ENCODE measurements around the gene LRRC63.
A peak's percentile ranks its signal among the peaks of the same experiment; 100 is the strongest.
"Not testable (repeated sequence)": the region's sequence is repeated elsewhere in the genome, so short reads cannot be mapped to it uniquely, and the experiment has no call there.

Gene LRRC63

DNA sequence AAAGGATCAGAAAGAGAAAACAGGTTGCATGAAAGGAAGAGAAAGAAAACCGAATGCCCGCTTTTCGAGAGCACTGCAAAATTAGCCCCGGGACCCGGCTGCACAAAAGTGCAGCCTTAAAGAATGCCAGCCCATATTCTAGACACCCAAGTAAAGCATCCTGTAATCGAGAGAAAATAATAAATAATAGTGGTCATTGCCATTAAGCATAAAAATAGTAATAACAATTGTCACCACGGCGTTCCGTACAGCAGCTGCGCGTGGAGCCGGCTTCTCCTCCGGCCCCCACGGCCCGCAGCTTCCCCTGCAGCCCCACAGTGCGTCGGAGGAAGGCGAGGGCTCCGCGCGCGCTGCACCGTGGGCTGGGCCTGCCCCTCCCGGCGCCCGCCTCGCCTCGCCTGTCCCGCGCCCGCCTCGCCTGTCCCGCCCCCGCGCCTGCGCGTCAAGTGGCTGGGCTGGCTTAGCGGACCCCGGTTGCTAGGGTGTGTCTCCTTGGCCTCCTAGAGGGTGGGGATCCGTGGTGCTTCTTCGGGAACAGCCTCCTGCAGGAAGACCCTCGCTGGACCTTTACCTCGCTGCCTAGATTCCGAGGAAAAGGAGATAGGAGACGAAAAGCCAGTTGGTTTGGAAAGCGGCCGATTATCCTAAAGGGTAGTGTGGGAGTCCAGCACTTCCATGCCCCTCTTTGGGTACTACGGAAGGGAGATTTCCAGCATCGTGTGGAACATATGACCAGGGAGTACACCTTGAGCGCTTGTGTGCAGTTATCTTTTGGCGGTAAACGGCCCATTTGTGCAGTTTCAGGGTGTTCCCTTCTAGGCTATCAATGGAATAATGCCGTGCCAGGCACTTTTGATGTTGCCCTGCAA is at the start of gene LRRC63:
Gene LRRC63, plus strand, starts transcription at position 446 of the 869 bp plus-strand sequence. CDS start 1,107 bp downstream, outside the sequence.
- peak; percentile 84 for DNase-seq

DNA sequence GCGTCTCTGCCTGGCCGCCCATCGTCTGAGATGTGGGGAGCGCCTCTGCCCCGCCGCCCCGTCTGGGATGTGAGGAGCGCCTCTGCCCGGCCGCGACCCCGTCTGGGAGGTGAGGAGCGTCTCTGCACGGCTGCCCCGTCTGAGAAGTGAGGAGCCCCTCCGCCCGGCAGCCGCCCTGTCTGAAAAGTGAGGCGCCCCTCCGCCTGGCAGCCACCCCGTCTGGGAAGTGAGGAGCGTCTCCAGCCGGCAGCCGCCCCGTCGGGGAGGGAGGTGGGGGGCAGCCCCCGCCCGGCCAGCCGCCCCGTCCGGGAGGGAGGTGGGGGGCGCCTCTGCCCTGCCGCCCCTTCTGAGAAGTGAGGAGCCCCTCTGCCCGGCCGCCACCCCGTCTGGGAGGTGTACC is 49.0 kb upstream of the LRRC63 start:
- not testable (repeated sequence) for DNase-seq

- no peak for DNase-seq
These were observed 47.1 kb upstream of the LRRC63 start for GRCh38 chr13:46164661-46165060.

GRCh38 chr13:46165485-46166223 is 46.1 kb upstream of the LRRC63 start:
- no peak for DNase-seq

DNA sequence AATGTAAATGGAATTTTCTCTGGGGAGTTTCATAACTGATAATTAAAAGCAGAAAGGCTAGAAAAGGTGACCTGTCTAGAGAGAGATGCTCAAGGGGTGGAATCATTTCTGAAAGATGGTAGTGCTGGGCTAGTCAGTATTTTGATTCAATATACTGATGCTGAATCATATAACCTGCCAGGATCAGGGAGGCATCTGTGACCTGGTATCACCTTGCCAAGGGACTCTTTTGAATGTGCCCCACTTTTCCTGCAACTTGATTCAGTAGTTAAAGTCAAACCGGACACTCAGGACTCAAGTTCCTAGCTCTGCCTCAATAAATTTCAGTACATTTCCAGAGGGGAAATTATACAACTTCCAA is 45.5 kb upstream of the LRRC63 start:
- DNase-seq = no peak

DNA sequence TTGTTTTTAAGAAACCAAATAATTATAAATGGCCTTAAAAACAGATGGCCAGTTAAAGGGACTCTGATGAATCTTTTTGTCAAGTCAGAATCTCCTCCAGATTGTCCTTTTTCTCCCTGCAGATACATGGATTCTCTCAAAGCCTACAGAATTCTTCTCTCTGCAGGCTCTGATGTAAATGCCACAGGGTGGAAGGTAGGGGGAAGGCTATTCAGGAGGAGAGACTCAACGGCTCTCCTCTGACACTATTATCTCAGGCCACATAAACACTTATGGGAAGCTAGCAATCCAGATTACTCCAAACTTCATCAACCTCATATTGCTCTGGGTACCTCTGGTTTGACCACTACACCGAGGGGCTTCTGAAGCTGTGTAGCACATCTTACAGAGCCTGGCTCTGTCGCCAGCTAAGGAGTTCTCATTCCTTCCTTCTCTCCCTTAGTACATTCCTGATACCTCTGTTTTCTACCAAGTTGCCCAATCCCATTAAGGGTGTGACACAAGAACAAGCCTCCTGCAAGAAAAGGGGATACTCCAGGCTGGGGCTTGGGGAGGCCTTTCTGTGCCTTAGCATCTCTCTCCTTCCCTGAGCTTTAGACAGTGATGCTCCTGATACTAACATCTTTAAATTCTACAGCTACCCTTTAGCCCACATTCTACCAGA is 44.6 kb upstream of the LRRC63 start:
- no peak for DNase-seq

- peak; percentile 44 for DNase-seq
These were observed 43.4 kb upstream of the LRRC63 start for GRCh38 chr13:46168341-46168740.

DNA sequence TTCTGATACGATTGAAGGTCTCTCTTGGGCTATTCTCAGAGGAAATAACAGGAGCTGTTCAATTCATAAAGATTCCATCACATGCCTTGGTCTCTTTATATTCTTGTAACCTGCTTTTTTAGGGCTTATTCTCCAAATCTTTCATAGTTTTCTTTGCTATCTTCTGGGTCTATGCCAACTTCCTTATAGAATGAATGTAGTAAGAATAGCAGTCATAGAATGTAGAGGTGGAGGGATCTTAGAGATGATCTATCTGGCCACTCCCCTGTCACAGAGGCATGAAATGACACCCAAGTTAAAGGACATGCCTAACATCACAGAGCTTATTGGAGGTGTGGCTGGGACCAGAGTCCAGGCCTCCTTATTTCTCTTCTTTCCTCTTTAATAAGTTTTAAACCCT is 42.9 kb upstream of the LRRC63 start:
- no peak for DNase-seq

- DNase-seq = no peak
These were observed 42.0 kb upstream of the LRRC63 start for GRCh38 chr13:46169758-46170157.

DNA sequence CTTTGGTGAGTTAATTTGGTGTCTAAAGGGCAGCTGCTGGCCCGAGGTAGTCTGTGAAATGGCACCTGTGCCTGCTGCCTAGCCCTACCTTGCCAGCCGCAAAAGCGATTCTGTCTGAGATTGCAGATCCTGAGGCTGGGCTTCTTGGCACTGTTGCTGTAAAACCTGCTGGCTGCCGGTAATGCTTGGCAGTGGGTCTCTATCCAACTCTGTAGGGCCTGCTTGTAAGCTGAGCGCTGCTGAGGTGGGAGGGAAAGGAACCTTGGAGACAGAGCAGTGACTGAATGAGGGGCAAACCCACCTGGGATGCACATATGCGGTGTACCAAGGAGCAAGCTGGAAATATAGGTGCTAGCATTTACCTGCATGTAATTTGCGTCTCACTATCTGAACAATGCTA is 41.5 kb upstream of the LRRC63 start:
- DNase-seq = no peak

- no peak for DNase-seq
These were observed 41.0 kb upstream of the LRRC63 start for GRCh38 chr13:46170687-46171086.

DNA sequence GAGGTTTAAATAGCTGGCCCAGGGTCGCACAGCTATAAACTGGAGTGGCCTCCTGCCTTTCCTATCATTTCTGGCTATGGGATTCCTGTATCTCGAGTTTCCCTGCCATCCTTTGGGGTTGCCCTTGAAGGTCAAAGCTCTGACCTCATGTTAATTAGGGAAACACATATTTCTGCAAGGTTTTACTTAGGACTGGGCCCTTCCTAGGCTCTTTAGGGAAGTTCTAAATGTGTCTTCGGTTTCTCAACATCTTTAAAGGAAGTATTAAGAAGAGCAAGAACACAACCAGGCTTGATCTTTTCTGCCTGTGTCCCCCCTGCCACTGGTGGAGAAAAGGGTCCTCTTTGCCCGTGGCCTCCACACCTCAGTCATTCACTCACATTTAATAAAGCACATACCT is 40.5 kb upstream of the LRRC63 start:
- no peak for DNase-seq

DNA sequence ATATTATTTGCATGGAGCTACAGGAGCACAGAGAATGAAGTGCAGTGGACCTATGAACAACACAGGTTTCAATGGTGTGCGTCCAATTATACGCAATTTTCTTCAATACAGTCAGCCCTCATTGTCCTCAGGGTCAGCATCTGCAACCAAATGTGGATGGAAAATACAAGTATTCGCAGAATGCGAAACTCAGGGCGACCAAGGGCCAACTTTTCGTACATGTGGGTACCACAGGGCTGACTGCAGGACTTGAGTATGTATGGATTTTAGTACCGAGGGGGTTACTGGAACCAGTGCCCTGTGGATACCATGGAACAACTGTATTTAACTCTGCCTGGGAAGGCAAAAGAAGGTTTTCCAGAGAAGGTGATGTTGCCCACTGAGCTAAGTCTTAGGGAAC is 40.0 kb upstream of the LRRC63 start:
- DNase-seq = no peak

DNA sequence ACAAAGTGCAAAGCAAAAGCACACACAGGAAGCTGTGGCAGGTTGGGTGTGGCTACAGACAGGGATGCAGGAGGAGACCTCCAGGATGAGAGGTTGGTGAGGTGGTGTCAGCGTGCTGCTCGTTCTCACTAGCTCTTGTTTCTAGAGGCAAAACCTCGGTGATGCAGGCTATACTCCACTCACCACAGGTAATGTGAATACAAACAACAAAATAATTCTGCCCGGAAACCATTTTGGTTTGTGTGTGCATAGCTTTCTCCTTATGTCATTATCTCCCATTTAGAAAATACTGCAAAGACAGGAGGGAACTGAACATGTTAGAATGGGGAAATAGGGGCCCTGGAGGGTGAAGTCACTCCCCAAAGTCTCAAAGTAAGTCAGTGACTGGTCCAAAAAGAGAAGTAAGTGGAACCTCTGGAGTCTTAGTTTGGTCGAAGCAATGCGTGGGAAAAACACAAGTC is 39.2 kb upstream of the LRRC63 start:
- DNase-seq = peak; percentile 56

DNA sequence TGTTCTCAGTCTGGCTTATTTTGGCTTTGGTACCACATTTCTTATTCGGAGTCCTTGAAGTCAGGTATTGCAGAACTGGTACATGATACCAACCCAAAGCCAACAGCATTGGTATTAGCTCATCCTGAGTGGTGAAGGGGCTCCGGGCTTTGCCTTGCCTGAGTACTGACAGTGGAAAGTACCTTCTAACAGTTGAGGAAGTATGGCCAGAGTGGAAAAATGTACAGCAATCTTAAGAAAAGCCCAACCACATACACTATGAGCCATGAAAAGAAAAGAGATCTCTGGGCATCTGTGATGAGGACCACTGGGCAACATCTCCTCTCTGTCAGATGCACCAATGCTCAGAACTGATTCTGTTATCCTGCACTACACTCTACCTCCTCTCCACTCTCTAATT is 38.1 kb upstream of the LRRC63 start:
- no peak for DNase-seq

- DNase-seq = no peak
These were observed 35.0 kb upstream of the LRRC63 start for GRCh38 chr13:46176756-46177155.

DNA sequence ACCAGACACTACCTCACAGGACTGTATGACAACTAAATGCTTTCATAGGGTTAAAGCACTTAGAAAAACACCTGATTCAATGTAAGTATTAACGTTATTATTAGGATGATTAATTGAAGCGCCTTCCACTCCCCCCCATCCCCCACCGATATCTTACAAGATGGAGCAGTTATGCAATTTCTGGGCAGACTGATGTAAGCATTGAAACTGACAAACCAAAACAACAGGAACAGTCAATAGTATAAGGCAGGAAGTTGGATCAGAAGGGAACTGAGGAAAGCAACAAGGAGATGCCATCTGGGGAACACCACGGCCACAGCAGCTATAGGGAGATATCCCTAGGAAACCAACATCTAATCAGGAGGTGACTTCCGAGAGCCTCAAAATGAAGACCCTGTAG is 33.6 kb upstream of the LRRC63 start:
- DNase-seq = no peak

GRCh38 chr13:46178821-46179220 is 32.9 kb upstream of the LRRC63 start:
- no peak for DNase-seq

- peak; percentile 68 for DNase-seq
These were observed 32.2 kb upstream of the LRRC63 start for GRCh38 chr13:46179491-46179908.

GRCh38 chr13:46179969-46180763 is 31.6 kb upstream of the LRRC63 start:
- no peak for DNase-seq

GRCh38 chr13:46181377-46181839 is 30.3 kb upstream of the LRRC63 start:
- no peak for DNase-seq

- peak; percentile 64 for DNase-seq
These were observed 29.8 kb upstream of the LRRC63 start, which contains the start of gene LCP1 for GRCh38 chr13:46181840-46182490. TSS of gene LCP1 (minus strand) at chr13:46182177. CDS start at chr13:46159662, 22,515 bp downstream.
